H54 (cell line): Measurements from ENCODE around the gene THBS2.
"Not testable (repeated sequence)": the region's sequence is repeated elsewhere in the genome, so short reads cannot be mapped to it uniquely, and the experiment has no call there.

Source experiments
- DNase-seq: peaks from one replicate; pipeline ENCODE4 v3.0.0; 2011; ENCODE audit warnings: low spot score, mixed read lengths; ENCODE audit not compliant: insufficient read length
- FAIRE-seq: peaks from 3 replicates; lab custom pipeline; 2011; peaks lifted over from hg19 to GRCh38; lab: Jason Lieb, UNC
- POLR2A ChIP-seq: IDR thresholded peaks from 2 replicates; pipeline ENCODE4 v1.6.1; 2011; ENCODE audit warnings: low read depth, mild to moderate bottlenecking, low read length

The THBS2 gene

DNA sequence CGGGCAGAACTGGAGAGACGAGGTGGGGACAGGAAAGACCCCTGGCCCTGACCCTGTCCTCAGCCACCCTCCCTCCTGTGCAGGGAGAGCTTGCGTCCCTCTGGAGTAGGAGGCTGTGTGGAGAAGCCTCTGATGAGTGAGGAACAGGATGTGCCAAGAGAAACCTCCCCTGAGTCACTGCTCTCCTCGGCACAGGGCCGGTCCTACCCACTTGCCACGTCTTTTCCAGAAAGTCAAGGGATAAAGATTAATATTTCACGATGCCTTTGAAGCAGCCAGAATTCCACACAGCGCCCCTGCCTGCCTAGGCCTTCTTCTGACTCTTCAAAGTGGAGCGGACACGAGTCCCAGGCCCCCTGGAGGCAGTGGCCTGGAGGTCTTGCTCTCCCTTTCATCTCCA, 34.9 kb upstream of the THBS2 start:
- no peak for TF ChIP-seq POLR2A
- DNase-seq = no peak
- FAIRE-seq = no peak

DNA sequence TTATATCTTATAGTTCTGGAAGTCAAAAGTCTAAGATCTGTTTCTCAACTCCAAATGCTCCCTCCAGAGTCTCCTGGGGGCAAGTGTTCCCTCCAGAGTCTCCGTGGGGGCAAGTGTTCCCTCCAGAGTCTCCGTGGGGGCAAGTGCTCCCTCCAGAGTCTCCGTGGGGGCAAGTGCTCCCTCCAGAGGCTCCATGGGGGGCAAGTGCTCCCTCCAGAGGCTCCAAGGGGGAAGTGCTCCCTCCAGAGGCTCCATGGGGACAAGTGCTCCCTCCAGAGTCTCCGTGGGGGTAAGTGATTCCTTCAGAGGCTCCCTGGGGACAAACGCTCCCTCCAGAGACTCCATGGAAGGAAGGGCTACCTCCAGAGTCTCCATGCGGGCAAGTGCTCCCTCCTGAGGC, 34.0 kb upstream of the THBS2 start:
- TF ChIP-seq POLR2A = no peak
- DNase-seq (no peak), FAIRE-seq (no peak)

DNA sequence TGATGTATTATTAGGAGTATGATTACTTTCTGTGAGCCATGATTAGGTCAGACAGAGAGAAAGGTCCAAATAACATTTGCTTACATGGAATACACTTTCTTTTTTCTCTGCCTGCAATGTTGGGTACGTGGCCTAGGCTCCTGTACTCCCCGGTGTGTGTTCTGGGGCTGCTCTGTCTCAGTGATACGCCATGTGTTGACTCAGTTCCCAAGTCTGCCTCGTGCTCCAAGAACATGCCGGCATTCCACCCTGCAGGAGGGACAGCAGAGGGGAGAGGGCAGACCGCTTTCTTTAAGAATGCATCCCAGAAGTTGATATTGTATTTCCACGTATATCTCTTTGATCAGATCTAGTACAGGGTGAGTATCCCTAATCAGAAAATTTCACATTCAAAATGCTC, 33.3 kb upstream of the THBS2 start:
- FAIRE-seq (no peak), DNase-seq (no peak)
- TF ChIP-seq POLR2A = no peak

GRCh38 chr6:169285165-169285564, 31.5 kb upstream of the THBS2 start:
- DNase-seq = no peak
- TF ChIP-seq POLR2A = no peak
- no peak for FAIRE-seq

DNA sequence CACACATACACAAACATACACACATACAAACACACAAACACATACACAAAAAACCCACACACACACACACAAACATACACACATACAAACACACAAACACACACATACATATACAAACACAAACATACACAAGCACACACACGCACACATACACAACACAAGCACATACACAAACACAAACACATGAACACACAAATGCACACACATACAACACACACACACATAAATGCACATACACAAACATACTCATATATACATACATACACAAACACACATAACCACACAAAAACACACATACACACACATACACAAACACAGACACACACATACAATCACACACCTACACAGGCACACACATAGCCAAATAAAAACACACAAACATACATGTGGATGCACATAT, 30.3 kb upstream of the THBS2 start:
- no peak for FAIRE-seq

GRCh38 chr6:169282043-169282442, 28.4 kb upstream of the THBS2 start:
- no peak for TF ChIP-seq POLR2A
- no peak for FAIRE-seq

More for the DNA sequence above, 30.3 kb upstream of the THBS2 start:
- no peak for DNase-seq
- no peak for TF ChIP-seq POLR2A

DNA sequence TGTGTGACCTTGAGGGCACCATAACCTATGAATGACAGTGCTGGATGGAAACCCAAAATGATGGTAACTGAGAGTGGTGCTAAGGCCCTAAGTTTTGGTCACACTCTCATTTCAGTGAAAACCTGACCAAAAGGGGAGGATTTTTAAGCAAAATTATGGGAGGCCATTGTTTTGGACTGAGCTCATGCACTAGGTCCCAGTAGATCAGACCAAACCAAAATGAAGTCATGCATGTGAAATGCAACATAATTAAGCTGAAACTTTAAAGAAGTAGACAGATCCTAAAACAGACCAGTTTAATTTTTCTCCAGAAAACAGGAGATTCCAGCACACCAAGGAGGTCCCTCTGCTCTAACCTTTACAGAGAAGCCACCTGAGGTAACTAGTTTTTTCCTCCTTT, 24.0 kb upstream of the THBS2 start:
- TF ChIP-seq POLR2A = no peak
- no peak for FAIRE-seq
- no peak for DNase-seq

More at GRCh38 chr6:169282043-169282442, 28.4 kb upstream of the THBS2 start:
- no peak for DNase-seq

DNA sequence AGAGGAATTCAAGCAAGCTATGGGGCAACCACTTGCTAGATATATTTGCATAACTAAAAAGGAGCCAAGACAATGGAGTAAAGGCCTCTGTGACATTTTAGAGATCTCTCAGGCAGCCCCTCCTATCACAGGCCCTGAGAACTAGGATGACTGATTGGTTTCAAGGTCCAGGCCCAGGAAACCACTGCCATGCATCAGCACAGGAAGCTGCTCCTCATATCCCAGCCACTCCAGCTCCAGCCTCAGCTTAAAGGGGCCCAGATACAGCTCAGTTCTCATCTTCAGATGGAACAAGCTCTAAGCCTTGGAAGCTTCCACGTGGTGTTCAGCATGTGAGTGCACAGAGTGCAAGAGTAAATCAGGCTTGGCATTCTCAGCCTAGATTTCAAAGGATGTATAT, 21.1 kb upstream of the THBS2 start:
- FAIRE-seq = no peak
- TF ChIP-seq POLR2A = no peak
- no peak for DNase-seq

GRCh38 chr6:169273511-169273910, 19.9 kb upstream of the THBS2 start:
- FAIRE-seq (no peak), DNase-seq (no peak)
- no peak for TF ChIP-seq POLR2A

DNA sequence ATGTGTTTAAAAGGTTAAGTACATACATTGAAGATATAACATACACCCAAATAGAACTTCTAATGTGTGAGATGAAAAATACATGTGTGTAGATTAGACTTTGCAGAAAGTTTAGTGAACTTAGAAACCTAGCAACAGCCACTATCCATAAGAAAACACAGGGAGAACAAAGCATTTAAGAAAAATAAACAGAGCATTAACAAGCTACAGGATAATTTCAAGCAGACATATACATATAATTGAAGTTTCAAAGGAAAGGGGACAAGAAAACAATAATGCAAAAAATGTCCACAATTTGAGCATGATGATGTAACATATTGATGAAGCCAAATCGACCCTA, 18.2 kb upstream of the THBS2 start:
- TF ChIP-seq POLR2A = no peak
- DNase-seq = no peak
- FAIRE-seq = no peak

DNA sequence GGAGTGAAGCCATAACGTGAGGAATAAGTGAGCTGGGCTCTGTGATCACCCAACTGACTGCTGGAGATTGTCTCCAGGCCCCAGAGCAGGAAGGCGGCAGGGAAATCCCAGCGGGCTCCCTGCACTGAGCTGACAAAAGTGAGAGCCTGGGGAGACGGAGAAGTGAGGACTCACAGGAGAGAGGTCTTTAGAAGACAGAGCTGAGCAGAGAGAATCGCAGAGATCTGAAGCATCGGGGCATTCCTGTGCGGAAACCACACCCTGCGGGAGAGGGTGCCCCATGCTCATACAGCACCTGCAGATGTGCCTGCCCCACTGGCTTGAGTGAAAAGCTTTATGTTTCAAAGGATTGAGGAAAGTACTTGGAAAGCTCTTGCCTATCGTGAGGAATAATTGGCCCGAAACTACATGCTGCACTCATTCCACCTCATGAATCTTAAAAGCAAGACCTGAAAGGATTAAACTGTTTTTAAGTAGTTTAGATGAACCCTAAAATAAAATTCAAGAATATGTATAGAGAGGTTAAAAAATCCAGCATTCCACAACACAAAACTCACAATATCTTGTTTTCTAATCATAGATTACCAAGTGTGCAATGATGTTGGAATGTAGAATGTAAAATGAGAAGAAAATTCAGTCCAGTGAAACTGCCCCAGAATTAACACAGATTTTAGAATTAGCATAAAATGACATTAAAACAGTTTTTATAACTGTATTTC, 17.7 kb upstream of the THBS2 start:
- DNase-seq (no peak), FAIRE-seq (no peak)
- TF ChIP-seq POLR2A = no peak

- DNase-seq, FAIRE-seq: not testable (repeated sequence)
These were observed 16.4 kb upstream of the THBS2 start for GRCh38 chr6:169270077-169270380.

GRCh38 chr6:169269180-169270076, 15.8 kb upstream of the THBS2 start:
- no peak for DNase-seq
- no peak for TF ChIP-seq POLR2A
- no peak for FAIRE-seq

- no peak for TF ChIP-seq POLR2A
- no peak for DNase-seq
- FAIRE-seq = no peak
These were observed 14.6 kb upstream of the THBS2 start for GRCh38 chr6:169268276-169268675.

DNA sequence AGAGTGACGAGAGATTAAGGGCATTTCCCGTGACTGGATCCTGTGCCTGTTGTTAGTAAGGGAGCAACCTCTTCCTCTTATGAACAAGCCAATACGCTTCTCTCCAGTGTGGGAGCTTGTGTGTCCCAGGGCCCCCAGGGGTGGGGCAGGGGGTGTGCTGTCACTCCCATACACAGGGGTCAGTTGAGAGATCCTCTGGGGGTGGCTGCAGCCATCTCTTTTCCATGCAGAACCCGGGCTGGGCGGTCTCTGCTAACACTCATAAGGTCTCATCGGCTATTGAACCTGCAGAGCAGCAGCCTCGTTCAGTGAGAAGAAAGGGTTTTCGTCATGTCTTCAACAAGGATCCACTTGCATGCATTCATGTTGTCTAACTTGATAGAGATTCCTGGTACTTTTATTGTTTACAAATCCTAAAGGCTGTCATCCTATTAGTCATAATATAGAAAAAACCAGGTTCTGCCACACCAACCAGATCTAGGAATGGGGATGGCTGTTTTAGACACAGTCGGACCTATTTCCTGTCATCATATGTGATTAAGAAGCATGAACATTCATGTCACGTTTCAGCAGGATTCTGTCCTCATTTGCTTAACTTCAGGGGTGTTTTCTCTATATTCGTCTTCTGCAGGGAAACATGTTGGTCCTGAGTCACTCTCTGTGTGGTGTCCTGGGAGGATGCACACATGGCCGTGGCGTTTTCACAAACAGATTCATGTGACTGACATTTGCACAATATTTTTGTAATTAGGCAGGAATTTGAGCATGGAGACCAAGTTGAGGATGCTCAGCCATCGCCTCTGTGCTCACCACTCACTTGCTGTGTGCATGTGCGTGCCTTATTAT, 13.3 kb upstream of the THBS2 start:
- FAIRE-seq (no peak), DNase-seq (no peak)
- TF ChIP-seq POLR2A = no peak
